ENCODE measurements around the gene MSS51.

Gene MSS51

DNA sequence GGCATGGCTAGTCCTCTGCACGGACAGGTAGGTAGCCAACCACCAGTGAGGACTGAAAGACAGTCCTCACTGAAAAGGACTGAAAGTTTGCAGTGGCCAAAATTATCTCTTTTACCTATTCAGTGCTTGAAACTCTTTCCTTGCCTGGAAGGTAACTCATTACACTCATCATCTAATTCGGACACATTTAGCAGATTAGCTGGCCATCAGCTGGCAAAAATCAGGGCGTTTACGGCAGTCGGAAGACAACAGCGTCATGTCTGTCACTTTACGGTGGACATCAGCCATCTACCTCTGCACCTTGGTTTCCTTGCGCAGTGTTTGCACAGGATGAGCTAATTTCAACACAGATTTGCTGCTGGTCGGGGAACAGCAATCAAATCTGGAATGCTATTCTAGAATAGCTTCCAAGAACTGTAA, 20.2 kb downstream of the MSS51 start:
- peak; percentile 15; the same call in 1 of the 2 replicates for TF ChIP-seq NFIC (IDR thresholded peaks at IDR 0.05)
- TF ChIP-seq TCF12 (IDR thresholded peaks at IDR 0.05; ENCODE audit: low read depth): no peak
- TF ChIP-seq TEAD4 (IDR thresholded peaks at IDR 0.05): no peak
- no peak for TF ChIP-seq FOXM1 (IDR thresholded peaks at IDR 0.05; ENCODE audit: borderline replicate concordance, low read depth)

DNA sequence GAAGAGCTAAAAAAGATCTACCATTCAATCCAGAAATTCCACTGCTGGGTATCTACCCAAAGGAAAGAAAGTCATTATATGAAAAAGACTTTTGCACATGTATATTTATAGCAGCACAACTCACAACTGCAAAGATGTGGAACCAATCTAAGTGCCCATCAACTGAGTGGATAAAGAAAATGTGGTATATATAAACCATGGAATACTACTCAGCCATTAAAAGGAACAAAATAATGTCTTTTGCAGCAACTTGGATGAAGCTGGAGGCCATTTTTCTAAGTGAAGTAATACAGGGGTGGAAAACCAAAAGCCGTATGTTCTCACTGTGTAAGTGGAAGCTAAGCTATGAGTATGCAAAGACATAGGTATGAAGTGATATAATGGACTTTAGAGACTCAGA, 22.5 kb downstream of the MSS51 start:
- TF ChIP-seq CEBPB (IDR thresholded peaks at IDR 0.05): no peak

- no peak for TF ChIP-seq EGR1 (IDR thresholded peaks at IDR 0.05)
- no peak for TF ChIP-seq TEAD4 (IDR thresholded peaks at IDR 0.05)
- no peak for TF ChIP-seq CREB1 (IDR thresholded peaks at IDR 0.05; ENCODE audit: low read depth)
- TF ChIP-seq ZBTB7A (IDR thresholded peaks at IDR 0.05; ENCODE audit: low read depth): no peak
Observed at GRCh38 chr10:73408978-73409521, 24.3 kb downstream of the MSS51 start.

DNA sequence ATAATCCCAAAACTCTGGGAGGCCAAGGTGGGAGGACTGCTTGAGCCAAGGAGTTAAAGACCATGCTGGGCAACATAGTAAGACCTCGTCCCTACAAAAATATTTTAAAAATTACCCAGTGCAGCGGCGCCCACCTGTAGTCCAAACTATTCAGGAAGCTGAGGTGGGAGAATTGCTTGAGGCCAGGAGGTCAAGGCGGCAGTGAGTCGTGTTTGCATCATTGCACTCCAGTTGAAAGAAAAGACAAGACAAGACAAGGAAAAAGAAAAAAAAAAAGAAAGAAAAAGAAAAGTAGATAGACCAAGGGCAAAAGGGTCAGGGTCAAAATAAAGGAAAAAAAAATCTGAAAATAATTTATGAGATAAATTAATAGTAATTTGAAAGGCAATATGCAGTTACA, 25.3 kb downstream of the MSS51 start:
- TF ChIP-seq TCF12 (IDR thresholded peaks at IDR 0.05; ENCODE audit: low read depth) (no peak), CEBPB (IDR thresholded peaks at IDR 0.05) (no peak), FOXM1 (IDR thresholded peaks at IDR 0.05; ENCODE audit: borderline replicate concordance, low read depth) (no peak), YY1 (IDR thresholded peaks at IDR 0.05; ENCODE audit: low read depth) (no peak), TAF1 (IDR thresholded peaks at IDR 0.05; ENCODE audit: low read depth) (no peak), RAD21 (IDR thresholded peaks at IDR 0.05; ENCODE audit: low read depth) (no peak), MAX (IDR thresholded peaks at IDR 0.05) (no peak), NFIC (IDR thresholded peaks at IDR 0.05) (no peak)
- TF ChIP-seq, protein P1, sequence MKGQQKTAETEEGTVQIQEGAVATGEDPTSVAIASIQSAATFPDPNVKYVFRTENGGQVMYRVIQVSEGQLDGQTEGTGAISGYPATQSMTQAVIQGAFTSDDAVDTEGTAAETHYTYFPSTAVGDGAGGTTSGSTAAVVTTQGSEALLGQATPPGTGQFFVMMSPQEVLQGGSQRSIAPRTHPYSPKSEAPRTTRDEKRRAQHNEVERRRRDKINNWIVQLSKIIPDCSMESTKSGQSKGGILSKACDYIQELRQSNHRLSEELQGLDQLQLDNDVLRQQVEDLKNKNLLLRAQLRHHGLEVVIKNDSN (IDR thresholded peaks at IDR 0.05): no peak
- TF ChIP-seq, protein P2, sequence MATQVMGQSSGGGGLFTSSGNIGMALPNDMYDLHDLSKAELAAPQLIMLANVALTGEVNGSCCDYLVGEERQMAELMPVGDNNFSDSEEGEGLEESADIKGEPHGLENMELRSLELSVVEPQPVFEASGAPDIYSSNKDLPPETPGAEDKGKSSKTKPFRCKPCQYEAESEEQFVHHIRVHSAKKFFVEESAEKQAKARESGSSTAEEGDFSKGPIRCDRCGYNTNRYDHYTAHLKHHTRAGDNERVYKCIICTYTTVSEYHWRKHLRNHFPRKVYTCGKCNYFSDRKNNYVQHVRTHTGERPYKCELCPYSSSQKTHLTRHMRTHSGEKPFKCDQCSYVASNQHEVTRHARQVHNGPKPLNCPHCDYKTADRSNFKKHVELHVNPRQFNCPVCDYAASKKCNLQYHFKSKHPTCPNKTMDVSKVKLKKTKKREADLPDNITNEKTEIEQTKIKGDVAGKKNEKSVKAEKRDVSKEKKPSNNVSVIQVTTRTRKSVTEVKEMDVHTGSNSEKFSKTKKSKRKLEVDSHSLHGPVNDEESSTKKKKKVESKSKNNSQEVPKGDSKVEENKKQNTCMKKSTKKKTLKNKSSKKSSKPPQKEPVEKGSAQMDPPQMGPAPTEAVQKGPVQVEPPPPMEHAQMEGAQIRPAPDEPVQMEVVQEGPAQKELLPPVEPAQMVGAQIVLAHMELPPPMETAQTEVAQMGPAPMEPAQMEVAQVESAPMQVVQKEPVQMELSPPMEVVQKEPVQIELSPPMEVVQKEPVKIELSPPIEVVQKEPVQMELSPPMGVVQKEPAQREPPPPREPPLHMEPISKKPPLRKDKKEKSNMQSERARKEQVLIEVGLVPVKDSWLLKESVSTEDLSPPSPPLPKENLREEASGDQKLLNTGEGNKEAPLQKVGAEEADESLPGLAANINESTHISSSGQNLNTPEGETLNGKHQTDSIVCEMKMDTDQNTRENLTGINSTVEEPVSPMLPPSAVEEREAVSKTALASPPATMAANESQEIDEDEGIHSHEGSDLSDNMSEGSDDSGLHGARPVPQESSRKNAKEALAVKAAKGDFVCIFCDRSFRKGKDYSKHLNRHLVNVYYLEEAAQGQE (IDR thresholded peaks at IDR 0.05; ENCODE audit: low read depth): no peak

DNA sequence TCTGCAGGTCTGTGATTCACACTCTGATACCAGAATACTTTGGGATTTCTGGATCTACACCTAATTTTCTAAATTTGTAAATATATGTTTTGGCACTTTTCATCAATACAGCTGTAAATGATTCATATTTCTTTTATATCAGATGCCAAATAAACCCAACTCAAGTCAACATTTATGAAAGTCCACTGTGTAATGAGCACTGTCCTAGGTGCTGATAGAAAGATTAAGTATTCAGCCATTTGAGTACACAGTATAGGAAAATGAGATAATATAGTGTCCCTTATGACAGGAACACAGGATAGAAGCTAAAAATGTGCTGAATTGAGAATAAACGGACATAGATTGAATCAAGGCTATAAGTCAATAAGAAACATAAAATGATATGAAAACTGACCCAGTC, 25.9 kb downstream of the MSS51 start:
- TF ChIP-seq EGR1 (IDR thresholded peaks at IDR 0.05): no peak
- TF ChIP-seq, protein P2 (IDR thresholded peaks at IDR 0.05; ENCODE audit: low read depth): peak; percentile 81

DNA sequence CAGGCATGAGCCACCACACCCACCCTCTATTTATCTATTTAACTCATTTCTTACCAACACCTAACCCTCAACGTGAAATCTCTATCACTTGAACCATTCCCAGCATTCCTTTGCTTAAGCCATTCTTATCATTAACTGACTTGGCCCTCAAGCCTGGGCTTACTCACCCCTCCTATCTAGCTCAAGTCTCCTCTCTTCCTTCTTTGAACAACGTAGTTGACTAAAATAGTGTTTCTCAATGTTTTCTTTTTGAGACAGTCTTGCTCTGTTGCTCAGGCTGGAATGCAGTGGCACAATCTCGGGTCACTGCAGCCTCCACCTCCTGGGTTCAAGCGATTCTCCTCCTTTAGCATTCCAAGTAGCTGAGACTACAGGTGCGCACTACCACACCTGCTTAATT, 26.5 kb downstream of the MSS51 start:
- TF ChIP-seq MAX (IDR thresholded peaks at IDR 0.05): no peak

- TF ChIP-seq, protein P2 (IDR thresholded peaks at IDR 0.05; ENCODE audit: low read depth): no peak
- TF ChIP-seq MAX (IDR thresholded peaks at IDR 0.05) (no peak), CREB1 (IDR thresholded peaks at IDR 0.05; ENCODE audit: low read depth) (no peak), EP300 (IDR thresholded peaks at IDR 0.05; ENCODE audit: borderline replicate concordance) (no peak), FOXM1 (IDR thresholded peaks at IDR 0.05; ENCODE audit: borderline replicate concordance, low read depth) (no peak), NFIC (IDR thresholded peaks at IDR 0.05) (no peak), TEAD4 (IDR thresholded peaks at IDR 0.05) (no peak), ZBTB7A (IDR thresholded peaks at IDR 0.05; ENCODE audit: low read depth) (no peak), RAD21 (IDR thresholded peaks at IDR 0.05; ENCODE audit: low read depth) (no peak), YY1 (IDR thresholded peaks at IDR 0.05; ENCODE audit: low read depth) (no peak), TAF1 (IDR thresholded peaks at IDR 0.05; ENCODE audit: low read depth) (no peak), CEBPB (IDR thresholded peaks at IDR 0.05) (no peak), EGR1 (IDR thresholded peaks at IDR 0.05) (no peak), TCF12 (IDR thresholded peaks at IDR 0.05; ENCODE audit: low read depth) (no peak)
- TF ChIP-seq, protein P1 (IDR thresholded peaks at IDR 0.05): no peak
Observed at GRCh38 chr10:73405556-73405955, 27.8 kb downstream of the MSS51 start.
